Ovary (tissue), 9 donors: ENCODE data around the gene BCL11B. TPM values are rescaled to one million over a fixed set of nuclear protein-coding genes. Genes with fewer than 3 reads are reported as not detected.

Experiments
- DNase-seq, 5 donors: peaks; one replicate each; pipeline ENCODE4 v3.0.0-alpha.2; 2019 to 2020
- H3K27ac ChIP-seq, 2 donors: fragments of 200-600 bp; one replicate each; pipeline versions ENCODE4 v1.5.1 to v1.8.0; 2019 to 2022
- H3K27me3 ChIP-seq: fragments of 200-600 bp; one replicate; pipeline ENCODE4 v1.8.0; 2022
- H3K36me3 ChIP-seq: fragments of 200-600 bp; sonication (generic); one replicate; pipeline ENCODE4 v1.5.1; 2019
- H3K4me1 ChIP-seq: one replicate; pipeline ENCODE4 v1.8.1; 2013; ENCODE audit warnings: mild to moderate bottlenecking, moderate library complexity; ENCODE audit not compliant: insufficient read depth
- H3K4me3 ChIP-seq: fragments of 200-600 bp; sonication (generic); one replicate; pipeline ENCODE4 v1.5.1; 2017
- H3K9me3 ChIP-seq, 2 donors: fragments of 200-600 bp in 1 of 2; sonication (generic) in 1 of 2; one replicate each; pipeline versions ENCODE4 v1.5.1 to v1.8.1; 2013 to 2019; ENCODE audit warnings: mild to moderate bottlenecking in 1 of 2, moderate library complexity in 1 of 2
- CTCF ChIP-seq, 3 donors: fragments of 450-650 bp in 2 of 3; fragments of 200-600 bp in 1 of 3; IDR thresholded peaks; one replicate each; pipeline versions ENCODE4 v1.5.1 to v1.8.0; 2016 to 2022; ENCODE audit warnings: antibody characterized with exemption in 3 of 3, mild to moderate bottlenecking in 1 of 3
- EP300 ChIP-seq: sonication (generic); formaldehyde crosslinking; IDR thresholded peaks from one replicate; pipeline ENCODE4 v1.6.1; 2017; ENCODE audit warnings: antibody characterized with exemption
- POLR2A ChIP-seq: fragments of 450-650 bp; IDR thresholded peaks from one replicate; pipeline ENCODE4 v1.6.1; 2017; ENCODE audit warnings: antibody characterized with exemption, mild to moderate bottlenecking, moderate library complexity
- WGBS, 3 donors: extraction: QIAGEN DNeasy Blood & Tissue Kit in 1 of 3; methylation state at CpG; one replicate each; pipeline versions ENCODE4 v1.1.5 to v1.1.7; 2013 to 2017; 5-methylcytosine and 5-hydroxymethylcytosine counted together
- intact Hi-C, 4 donors: fragments of 100-400 bp; cut with DNase I; formaldehyde crosslinking; loops; one replicate each; pipeline versions ENCODE4 v1.11.0 to v1.15.1; 2022 to 2023
- polyA plus RNA-seq, 2 donors: library from polyadenylated mRNA; stranded (reverse); fragments of 200-250 nt in 1 of 2; fragments of 350-450 nt in 1 of 2; fragmentation: Illumina TruSeq in 1 of 2; extraction: RNeasy Lipid Tissue Mini Kit (QIAGEN cat#74804) in 1 of 2; gene quantifications; one replicate each; pipeline ENCODE4 v1.2.3, GENCODE V29; 2013 to 2014
- total RNA-seq, 7 donors: library from RNA; depleted of rRNA in 2 of 7; stranded (reverse); fragments of >200 nt in 2 of 7; fragmentation: NEBNext Ultra II Directional in 3 of 7; extraction: Animal tissue kit (Norgen Biotek cat#: 25700) in 3 of 7; gene quantifications; one replicate each; pipeline versions ENCODE4 v1.1.0 to v1.2.4, GENCODE V29; 2016 to 2023
- donor health status: DM: no; HTN: no; CAD: no; lungs with moderate emphysema.
- donor health status: DM: no; HTN: no; CAD: no.
- donor health status: Bipolar disorder and iron deficiency.
- donor health status: DM: yes; HTN: yes; CAD: no.
- donor health status: DM: no; HTN: no; CAD: no.
- donor health status: DM: yes; HTN: yes; CAD: no.

The BCL11B gene
- total and polyA plus RNA-seq, 9 donors = 0.08 to 0.84 (median 0.43) TPM

- Histone ChIP-seq H3K27me3 (no peaks in the 10 kb centered on the region), H3K4me1 (peaks cover 9% of the 10 kb centered on the region), H3K27ac (no peak overlapping the region), H3K9me3 (no peaks in the 10 kb centered on the region), H3K4me3 (peak overlapping the region; percentile 28), H3K36me3 (no peaks in the 10 kb centered on the region)
- 1 to 3% (median 2%) methylated on average over 32 of the region's 32 CpGs for WGBS, 3 donors
- intact Hi-C loops = no loop called here
- no peak for TF ChIP-seq CTCF (IDR thresholded peaks at IDR 0.05)
- no peak for TF ChIP-seq EP300
- TF ChIP-seq POLR2A = no peak
- no peak for DNase-seq
Measured at GRCh38 chr14:99271221-99271941, 616 bp downstream of the BCL11B start.

- intact Hi-C loops = no loop called here
- WGBS, 3 donors = 1 to 2% (median 2%) methylated on average over 48 to 80 of the region's 80 CpGs
- no peak for DNase-seq
- no peaks in the 10 kb centered on the region for H3K9me3 ChIP-seq
- TF ChIP-seq EP300 = no peak
- H3K36me3 ChIP-seq = no peaks in the 10 kb centered on the region
- H3K27ac ChIP-seq = no peak overlapping the region
- peak overlapping the region; percentile 28 for H3K4me3 ChIP-seq
- H3K27me3 ChIP-seq = no peaks in the 10 kb centered on the region
- H3K4me1 ChIP-seq = peaks cover 9% of the 10 kb centered on the region
Measured at GRCh38 chr14:99270458-99271220, 1.4 kb downstream of the BCL11B start.

- Histone ChIP-seq H3K4me1 (peaks cover 5% of the 10 kb centered on the region), H3K9me3 (no peaks in the 10 kb centered on the region), H3K27ac (no peak overlapping the region), H3K36me3 (no peaks in the 10 kb centered on the region), H3K4me3 (no peak overlapping the region), H3K27me3 (no peaks in the 10 kb centered on the region)
- no peak for TF ChIP-seq CTCF (IDR thresholded peaks at IDR 0.05)
- no peak for TF ChIP-seq POLR2A
- no peak for TF ChIP-seq EP300
- intact Hi-C loops = no loop called here
- 27 to 32% (median 28%) methylated on average over 19 of the region's 19 CpGs for WGBS, 3 donors
- DNase-seq = no peak
Measured at GRCh38 chr14:99268810-99269707, 2.9 kb downstream of the BCL11B start.

GRCh38 chr14:99267837-99268781, 3.9 kb downstream of the BCL11B start:
- 51 to 59% (median 56%) methylated on average over 16 of the region's 16 CpGs for WGBS, 3 donors
- peaks cover under 1% of the 10 kb centered on the region for H3K4me1 ChIP-seq
- intact Hi-C loops = no loop called here
- no peak overlapping the region for H3K4me3 ChIP-seq
- no peak for TF ChIP-seq POLR2A
- TF ChIP-seq CTCF (IDR thresholded peaks at IDR 0.05) = no peak
- TF ChIP-seq EP300 = no peak
- no peak overlapping the region for H3K27ac ChIP-seq
- H3K27me3 ChIP-seq = no peaks in the 10 kb centered on the region
- no peak for DNase-seq
- H3K36me3 ChIP-seq = no peaks in the 10 kb centered on the region
- no peaks in the 10 kb centered on the region for H3K9me3 ChIP-seq
